GM12891 (cell line): ENCODE measurements around the gene GLB1L3.

ENCODE experiments used
- PAX5 ChIP-seq: IDR thresholded peaks from 2 replicates; pipeline ENCODE4 v1.6.1; 2011; ENCODE audit warnings: low read length, moderate library complexity, mild to moderate bottlenecking; ENCODE audit not compliant: insufficient read depth, severe bottlenecking
- POLR2A ChIP-seq: IDR thresholded peaks from 2 replicates; pipeline ENCODE4 v1.6.1; 2011; ENCODE audit warnings: low read depth, low read length, control low read depth
- POLR2AphosphoS5 ChIP-seq: IDR thresholded peaks from 2 replicates; pipeline ENCODE4 v1.6.1; 2011; ENCODE audit warnings: low read depth, low read length, control low read depth
- TAF1 ChIP-seq: IDR thresholded peaks from 2 replicates; pipeline ENCODE4 v1.6.1; 2011; ENCODE audit warnings: low read depth, low read length, control low read depth

- TF ChIP-seq POLR2A (no peak), POLR2AphosphoS5 (no peak), TAF1 (no peak), PAX5 (no peak)
Measured at GRCh38 chr11:134333312-134333711, 57.1 kb downstream of the GLB1L3 start.
